ENCODE results near the gene SLC2A8. TPM values are rescaled to one million over a fixed set of nuclear protein-coding genes. Genes with fewer than 3 reads are reported as not detected.

Gene SLC2A8
- total and polyA plus RNA-seq, 5 donors from 2014 or later, result 5.5 to 15.6 (median 10.0) TPM

GRCh38 chr9:127426756-127427155 lies 29.8 kb downstream of the SLC2A8 start:
- Histone ChIP-seq H3K27ac (ENCODE audit: insufficient read depth, low read length, poor library complexity, severe bottlenecking) (no peak overlapping the region), H3K4me3 (ENCODE audit: low read depth, low read length) (no peak overlapping the region), H3K36me3 (ENCODE audit: control insufficient read depth, insufficient read depth, low read length) (peaks cover 23% of the 10 kb centered on the region), H3K4me1 (ENCODE audit: control insufficient read depth, insufficient read depth, low read length, poor library complexity, severe bottlenecking) (peaks cover 23% of the 10 kb centered on the region), H3K27me3 (ENCODE audit: control insufficient read depth, insufficient read depth, low read length) (no peaks in the 10 kb centered on the region), H3K9me3 (ENCODE audit: control insufficient read depth in 2 of 2, low read length in 2 of 2) (no peaks in the 10 kb centered on the region)
- peak overlapping the region; percentile 1 to 99 (median 98) for H3K4me3 Mint-ChIP-seq
- peaks cover 17 to 65% (median 39%) of the 10 kb centered on the region in 4 donors for H3K4me1 Mint-ChIP-seq
- H3K9me3 Mint-ChIP-seq, result no peaks in the 10 kb centered on the region
- ATAC-seq (ENCODE audit: low read depth in 2 of 2) (no peak), DNase-seq (peak in 1 of 3 donors; percentile 23)
- peak overlapping the region; percentile 23 to 76 (median 34) for H3K27ac Mint-ChIP-seq
- peaks cover 20% of the 10 kb centered on the region for H3K36me3 Mint-ChIP-seq
- H3K27me3 Mint-ChIP-seq, result no peaks in the 10 kb centered on the region

GRCh38 chr9:127428348-127428747 lies 31.4 kb downstream of the SLC2A8 start:
- Histone ChIP-seq H3K4me1 (ENCODE audit: control insufficient read depth, insufficient read depth, low read length, poor library complexity, severe bottlenecking) (peaks cover 17% of the 10 kb centered on the region), H3K36me3 (ENCODE audit: control insufficient read depth, insufficient read depth, low read length) (peaks cover 27% of the 10 kb centered on the region), H3K27me3 (ENCODE audit: control insufficient read depth, insufficient read depth, low read length) (no peaks in the 10 kb centered on the region), H3K4me3 (ENCODE audit: low read depth, low read length) (no peak overlapping the region), H3K27ac (ENCODE audit: insufficient read depth, low read length, poor library complexity, severe bottlenecking) (no peak overlapping the region), H3K9me3 (ENCODE audit: control insufficient read depth in 2 of 2, low read length in 2 of 2) (no peaks in the 10 kb centered on the region)
- H3K4me1 Mint-ChIP-seq, result peaks cover 17 to 55% (median 37%) of the 10 kb centered on the region in 4 donors
- peak overlapping the region in 2 of 4 donors; percentile 43 to 51 for H3K4me3 Mint-ChIP-seq
- H3K9me3 Mint-ChIP-seq, result no peaks in the 10 kb centered on the region
- H3K27me3 Mint-ChIP-seq, result no peaks in the 10 kb centered on the region
- H3K27ac Mint-ChIP-seq, result no peak overlapping the region
- no peak for ATAC-seq (ENCODE audit: low read depth in 2 of 2)
- peaks cover 29% of the 10 kb centered on the region for H3K36me3 Mint-ChIP-seq
- no peak for DNase-seq

- peaks cover 46% of the 10 kb centered on the region for H3K36me3 ChIP-seq (ENCODE audit: control insufficient read depth, insufficient read depth, low read length)
- Mint-ChIP-seq H3K4me3 (peak overlapping the region in 2 of 4 donors; percentile 27 to 53), H3K27me3 (no peaks in the 10 kb centered on the region), H3K36me3 (peaks cover 39% of the 10 kb centered on the region), H3K27ac (no peak overlapping the region), H3K4me1 (peaks cover 12 to 36% (median 28%) of the 10 kb centered on the region in 4 donors), H3K9me3 (peaks cover 0 to 2% (median 0%) of the 10 kb centered on the region in 7 donors)
- DNase-seq, result no peak
- no peak overlapping the region for H3K4me3 ChIP-seq (ENCODE audit: low read depth, low read length)
- no peaks in the 10 kb centered on the region for H3K27me3 ChIP-seq (ENCODE audit: control insufficient read depth, insufficient read depth, low read length)
- H3K4me1 ChIP-seq (ENCODE audit: control insufficient read depth, insufficient read depth, low read length, poor library complexity, severe bottlenecking), result peaks cover 1% of the 10 kb centered on the region
- no peak for ATAC-seq (ENCODE audit: low read depth in 2 of 2)
- H3K9me3 ChIP-seq (ENCODE audit: control insufficient read depth in 2 of 2, low read length in 2 of 2), result no peaks in the 10 kb centered on the region
- H3K27ac ChIP-seq (ENCODE audit: insufficient read depth, low read length, poor library complexity, severe bottlenecking), result no peak overlapping the region
These were observed 33.4 kb downstream of the SLC2A8 start for GRCh38 chr9:127430415-127430814.

GRCh38 chr9:127437497-127438264 lies 40.7 kb downstream of the SLC2A8 start:
- peak overlapping the region in 3 of 4 donors; percentile 16 to 70 (median 33) for H3K4me3 Mint-ChIP-seq

GRCh38 chr9:127438394-127438793 lies 41.4 kb downstream of the SLC2A8 start:
- DNase-seq (no peak), ATAC-seq (ENCODE audit: low read depth in 2 of 2) (no peak)
- Mint-ChIP-seq H3K27me3 (no peaks in the 10 kb centered on the region), H3K4me1 (peaks cover 5 to 17% (median 10%) of the 10 kb centered on the region in 4 donors), H3K27ac (peak overlapping the region; percentile 56 to 72 (median 62)), H3K4me3 (no peak overlapping the region), H3K36me3 (peaks cover 40% of the 10 kb centered on the region), H3K9me3 (peaks cover 0 to 6% (median 0%) of the 10 kb centered on the region in 7 donors)
- Histone ChIP-seq H3K27me3 (ENCODE audit: control insufficient read depth, insufficient read depth, low read length) (no peaks in the 10 kb centered on the region), H3K9me3 (ENCODE audit: control insufficient read depth in 2 of 2, low read length in 2 of 2) (no peaks in the 10 kb centered on the region), H3K4me1 (ENCODE audit: control insufficient read depth, insufficient read depth, low read length, poor library complexity, severe bottlenecking) (peaks cover 15% of the 10 kb centered on the region), H3K4me3 (ENCODE audit: low read depth, low read length) (no peak overlapping the region), H3K36me3 (ENCODE audit: control insufficient read depth, insufficient read depth, low read length) (peaks cover 80% of the 10 kb centered on the region), H3K27ac (ENCODE audit: insufficient read depth, low read length, poor library complexity, severe bottlenecking) (no peak overlapping the region)

More at GRCh38 chr9:127437497-127438264, 40.7 kb downstream of the SLC2A8 start:
- peak; percentile 57 to 74 for ATAC-seq (ENCODE audit: low read depth in 2 of 2)
- Histone ChIP-seq H3K9me3 (ENCODE audit: control insufficient read depth in 2 of 2, low read length in 2 of 2) (no peaks in the 10 kb centered on the region), H3K4me3 (ENCODE audit: low read depth, low read length) (no peak overlapping the region), H3K27ac (ENCODE audit: insufficient read depth, low read length, poor library complexity, severe bottlenecking) (peak overlapping the region; percentile 37), H3K36me3 (ENCODE audit: control insufficient read depth, insufficient read depth, low read length) (peaks cover 79% of the 10 kb centered on the region), H3K27me3 (ENCODE audit: control insufficient read depth, insufficient read depth, low read length) (no peaks in the 10 kb centered on the region), H3K4me1 (ENCODE audit: control insufficient read depth, insufficient read depth, low read length, poor library complexity, severe bottlenecking) (peaks cover 15% of the 10 kb centered on the region)
- peak in 2 of 3 donors; percentile 13 to 31 for DNase-seq
- Mint-ChIP-seq H3K4me1 (peaks cover 5 to 18% (median 12%) of the 10 kb centered on the region in 4 donors), H3K36me3 (peaks cover 46% of the 10 kb centered on the region), H3K27ac (peak overlapping the region in 2 of 3 donors; percentile 72 to 88), H3K27me3 (no peaks in the 10 kb centered on the region), H3K9me3 (peaks cover 0 to 6% (median 0%) of the 10 kb centered on the region in 7 donors)

GRCh38 chr9:127444283-127444920 lies 47.4 kb downstream of the SLC2A8 start:
- Histone ChIP-seq H3K27me3 (ENCODE audit: control insufficient read depth, insufficient read depth, low read length) (no peaks in the 10 kb centered on the region), H3K27ac (ENCODE audit: insufficient read depth, low read length, poor library complexity, severe bottlenecking) (no peak overlapping the region), H3K4me3 (ENCODE audit: low read depth, low read length) (no peak overlapping the region), H3K4me1 (ENCODE audit: control insufficient read depth, insufficient read depth, low read length, poor library complexity, severe bottlenecking) (peaks cover 9% of the 10 kb centered on the region), H3K36me3 (ENCODE audit: control insufficient read depth, insufficient read depth, low read length) (peaks cover 81% of the 10 kb centered on the region), H3K9me3 (ENCODE audit: control insufficient read depth in 2 of 2, low read length in 2 of 2) (no peaks in the 10 kb centered on the region)
- Mint-ChIP-seq H3K4me1 (peaks cover 0 to 29% (median 17%) of the 10 kb centered on the region in 4 donors), H3K27me3 (no peaks in the 10 kb centered on the region), H3K36me3 (peaks cover 52% of the 10 kb centered on the region), H3K9me3 (peaks cover 0 to 4% (median 0%) of the 10 kb centered on the region in 7 donors), H3K4me3 (no peak overlapping the region), H3K27ac (no peak overlapping the region)
- no peak for DNase-seq
- ATAC-seq (ENCODE audit: low read depth in 2 of 2), result no peak

GRCh38 chr9:127444921-127445850 lies 48.2 kb downstream of the SLC2A8 start:
- Mint-ChIP-seq H3K9me3 (peaks cover 0 to 2% (median 0%) of the 10 kb centered on the region in 7 donors), H3K27me3 (no peaks in the 10 kb centered on the region), H3K4me1 (peaks cover 5 to 34% (median 24%) of the 10 kb centered on the region in 4 donors), H3K36me3 (peaks cover 54% of the 10 kb centered on the region), H3K27ac (peak overlapping the region in 1 of 3 donors; percentile 32), H3K4me3 (peak overlapping the region in 1 of 4 donors; percentile 29)
- DNase-seq (no peak), ATAC-seq (ENCODE audit: low read depth in 2 of 2) (no peak)
- Histone ChIP-seq H3K4me1 (ENCODE audit: control insufficient read depth, insufficient read depth, low read length, poor library complexity, severe bottlenecking) (peaks cover 17% of the 10 kb centered on the region), H3K27me3 (ENCODE audit: control insufficient read depth, insufficient read depth, low read length) (no peaks in the 10 kb centered on the region), H3K9me3 (ENCODE audit: control insufficient read depth in 2 of 2, low read length in 2 of 2) (no peaks in the 10 kb centered on the region), H3K36me3 (ENCODE audit: control insufficient read depth, insufficient read depth, low read length) (peaks cover 80% of the 10 kb centered on the region), H3K4me3 (ENCODE audit: low read depth, low read length) (no peak overlapping the region), H3K27ac (ENCODE audit: insufficient read depth, low read length, poor library complexity, severe bottlenecking) (no peak overlapping the region)
